ELR (cell line): ENCODE measurements around the gene MICAL2.

Experiments
- DNase-seq: peaks from one replicate; pipeline ENCODE4 v3.0.0-alpha.2; 2015; ENCODE audit warnings: low read depth

Gene MICAL2

DNA sequence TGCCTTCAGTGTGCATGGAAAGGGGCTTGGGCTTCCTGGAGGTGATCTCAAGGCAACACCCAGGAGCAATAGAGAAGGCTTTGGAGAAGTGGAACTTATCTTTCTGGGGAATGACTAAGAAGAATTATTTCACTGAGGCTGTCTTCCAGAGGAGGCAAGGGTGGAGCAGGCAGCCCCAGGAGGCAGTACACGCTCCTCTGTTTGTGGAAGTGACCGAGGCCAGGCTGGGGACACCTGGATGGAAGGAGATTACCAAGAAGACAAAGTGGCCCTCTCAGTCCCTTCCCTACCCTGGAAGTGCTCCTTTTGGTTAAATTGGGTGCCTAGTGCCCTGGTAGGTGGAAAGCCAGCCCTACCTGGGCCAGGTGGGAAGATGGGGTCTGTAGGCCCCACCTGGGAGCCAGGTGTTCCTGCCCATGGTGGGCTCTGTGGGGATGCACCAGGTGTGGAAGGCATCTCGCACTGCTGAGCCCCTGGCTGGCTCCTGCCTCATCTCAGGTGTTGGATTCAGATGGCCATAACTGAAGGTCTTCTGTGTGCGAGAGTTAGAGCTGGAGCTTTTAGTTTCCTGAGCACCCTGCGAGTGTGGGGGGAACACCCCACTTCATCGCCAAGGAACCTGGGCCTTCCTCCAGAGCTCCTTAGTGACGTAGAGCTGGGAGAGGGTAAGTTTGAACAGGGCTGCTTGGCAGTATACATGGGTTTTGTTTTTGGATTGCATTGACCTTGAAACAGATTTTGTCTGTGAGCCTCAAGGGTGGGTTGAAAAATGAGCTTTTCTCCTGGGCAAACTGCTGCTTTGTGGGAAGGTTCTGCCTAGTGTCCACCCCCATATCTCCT lies 46.1 kb downstream of the MICAL2 start:
- no peak for DNase-seq

DNA sequence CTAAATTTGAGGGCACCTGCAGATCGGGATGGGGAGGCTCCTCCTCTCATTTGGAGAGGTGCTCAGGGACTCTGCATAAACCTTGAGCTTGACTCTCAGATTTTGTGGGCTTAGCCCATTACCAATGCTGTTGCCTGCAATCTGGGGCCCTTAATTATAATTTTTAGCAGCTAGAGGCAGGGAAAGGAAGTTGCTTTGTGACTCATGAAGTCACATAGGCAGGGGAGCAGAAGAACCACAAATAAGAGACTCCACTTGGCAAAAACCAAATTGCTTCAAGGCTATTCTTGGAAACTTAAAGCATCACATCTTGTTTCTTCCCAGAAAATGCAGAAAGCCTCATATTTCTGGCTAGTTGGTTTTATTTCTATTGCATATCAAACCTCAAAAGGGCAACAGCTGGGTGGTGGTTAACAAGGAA lies 46.9 kb downstream of the MICAL2 start:
- DNase-seq = peak; percentile 51

DNA sequence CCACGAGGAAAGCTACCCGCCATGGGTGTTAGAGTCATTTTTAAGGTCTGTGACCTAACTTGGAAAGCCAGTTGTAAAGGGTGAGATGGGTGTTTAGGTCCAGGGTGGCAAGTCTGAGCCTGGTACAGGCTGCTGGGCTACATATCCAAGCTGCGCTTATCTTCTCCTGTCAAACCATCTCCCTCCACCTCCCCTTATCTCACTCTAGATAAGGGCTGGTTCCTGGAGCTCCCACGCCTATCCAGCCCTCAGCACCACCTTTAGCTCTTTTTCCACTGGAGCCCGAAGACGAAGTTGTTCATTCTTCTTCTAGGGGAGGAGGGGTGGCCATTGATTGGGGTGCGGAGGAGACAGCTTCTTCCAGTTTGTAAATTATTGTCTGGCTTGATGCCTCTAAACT lies 48.5 kb downstream of the MICAL2 start:
- DNase-seq = no peak

DNA sequence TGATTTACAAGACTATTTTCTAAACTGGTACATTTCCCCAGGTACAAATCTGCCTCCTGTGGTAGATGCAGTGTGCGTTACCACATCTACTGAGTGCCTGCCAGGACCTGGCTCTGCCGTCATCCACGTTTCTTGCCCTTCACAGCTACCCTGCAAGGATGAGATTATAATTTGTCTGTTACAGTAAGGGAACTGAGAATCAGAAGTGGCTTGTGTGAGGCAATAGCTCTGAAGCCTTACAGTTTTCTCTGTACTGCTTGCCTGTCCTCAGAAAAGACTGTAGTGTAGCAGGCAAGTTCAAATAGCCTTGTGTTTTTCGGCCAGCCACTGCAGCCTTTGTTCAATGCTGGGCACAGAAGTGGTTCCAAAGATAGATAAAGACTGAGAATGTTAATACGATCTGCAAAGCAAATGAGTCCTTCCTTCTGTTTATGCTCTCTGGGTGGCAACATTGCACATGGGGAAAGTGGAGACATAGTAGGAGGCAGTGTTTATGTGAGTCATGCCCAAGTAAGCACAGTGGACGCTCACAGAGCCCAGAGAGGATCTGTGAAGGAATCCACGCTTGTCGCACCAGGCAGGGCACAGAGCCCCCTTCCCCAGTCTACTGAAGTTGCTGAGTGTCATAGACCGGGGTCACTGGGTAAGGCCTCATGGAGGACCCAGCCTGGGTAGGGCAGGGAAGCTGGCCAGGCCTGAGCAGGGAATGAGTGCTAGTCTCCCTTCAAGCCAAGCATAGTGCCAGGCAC lies 49.1 kb downstream of the MICAL2 start:
- DNase-seq = peak; percentile 92

DNA sequence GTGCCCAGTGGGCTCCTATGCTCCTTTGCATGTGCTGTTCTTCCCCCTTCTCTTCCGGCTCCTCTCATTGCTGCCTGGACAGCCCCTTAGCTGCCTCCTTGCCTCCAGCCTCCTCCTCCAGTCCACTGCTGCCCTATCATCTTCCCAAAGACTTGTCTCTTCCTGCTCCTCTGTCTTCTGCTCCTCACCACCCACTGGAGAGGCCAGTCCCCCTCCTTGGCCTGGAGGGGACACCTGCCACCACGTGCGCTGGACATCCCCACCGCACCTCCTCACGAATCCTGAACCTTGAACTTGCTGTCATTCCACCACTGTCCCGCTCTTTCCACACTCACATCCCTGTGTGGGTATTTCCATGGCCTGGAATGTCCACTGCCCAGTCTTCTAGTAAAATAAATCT lies 49.8 kb downstream of the MICAL2 start:
- DNase-seq = no peak

DNA sequence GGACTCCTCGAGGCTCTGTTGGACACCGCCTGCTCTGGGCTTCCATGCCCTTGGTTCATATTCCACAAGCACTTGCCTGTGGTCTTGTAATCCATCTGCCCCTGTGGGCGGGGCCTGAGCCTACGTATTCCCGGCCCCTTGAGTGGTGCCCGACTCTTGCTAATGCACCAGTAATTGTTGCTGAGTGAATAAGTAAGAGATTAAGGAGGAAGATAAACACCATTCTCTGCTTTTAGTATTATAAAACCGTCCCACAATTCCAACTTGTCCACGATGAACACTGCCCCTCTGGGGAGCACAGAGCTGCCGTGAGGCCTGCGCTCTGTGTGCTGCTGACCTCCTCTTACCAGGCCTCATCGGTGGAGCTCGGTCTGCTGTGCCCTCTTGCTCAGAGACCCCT lies 50.3 kb downstream of the MICAL2 start:
- no peak for DNase-seq

DNA sequence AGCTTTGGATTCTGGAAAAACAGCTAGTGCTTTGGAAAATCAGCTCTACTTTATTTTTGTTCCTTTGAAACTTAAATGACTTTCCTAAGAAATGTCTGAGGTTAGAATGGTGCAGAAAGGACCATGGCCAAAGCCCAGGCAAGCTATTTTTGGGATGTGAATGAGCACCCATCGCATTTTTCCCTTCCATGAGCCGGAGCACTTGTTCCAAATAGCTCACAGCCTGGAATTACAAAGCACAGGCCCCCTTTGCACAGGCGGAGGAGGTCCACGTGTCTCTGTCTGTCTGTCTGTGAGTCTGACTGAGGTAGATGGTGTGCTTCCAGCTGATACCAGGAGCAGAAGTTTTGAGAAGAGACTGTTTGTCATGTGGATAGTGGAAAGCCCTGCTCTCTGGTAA lies 50.7 kb downstream of the MICAL2 start:
- DNase-seq = no peak

DNA sequence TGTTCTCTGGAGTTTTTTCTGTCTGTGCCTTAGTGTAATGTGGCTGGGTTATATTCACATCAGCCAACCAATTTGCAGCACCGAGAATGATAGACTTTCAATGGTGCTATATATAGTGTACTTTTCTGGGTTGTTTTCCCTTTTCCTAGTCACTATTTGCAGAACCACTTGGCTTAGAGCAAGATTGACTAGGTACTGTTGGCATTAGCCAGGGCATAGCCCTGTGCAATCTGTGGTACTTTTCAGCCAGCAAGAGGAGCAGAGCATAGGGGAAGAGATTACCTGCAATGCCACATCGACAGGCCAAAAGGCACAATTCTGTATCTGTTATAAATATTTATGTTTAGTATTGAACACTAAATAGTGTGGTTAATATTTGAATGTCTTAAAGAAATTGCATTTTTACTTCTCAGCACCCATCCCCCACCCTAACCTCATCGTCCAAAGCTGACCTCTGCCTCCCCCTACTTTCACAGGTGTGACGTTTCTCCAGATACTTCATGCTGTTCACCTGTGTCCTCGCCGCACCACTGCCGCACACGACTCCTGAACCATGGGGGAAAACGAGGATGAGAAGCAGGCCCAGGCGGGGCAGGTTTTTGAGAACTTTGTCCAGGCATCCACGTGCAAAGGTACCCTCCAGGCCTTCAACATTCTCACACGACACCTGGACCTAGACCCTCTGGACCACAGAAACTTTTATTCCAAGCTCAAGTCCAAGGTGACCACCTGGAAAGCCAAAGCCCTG lies 51.4 kb downstream of the MICAL2 start:
- DNase-seq = no peak

DNA sequence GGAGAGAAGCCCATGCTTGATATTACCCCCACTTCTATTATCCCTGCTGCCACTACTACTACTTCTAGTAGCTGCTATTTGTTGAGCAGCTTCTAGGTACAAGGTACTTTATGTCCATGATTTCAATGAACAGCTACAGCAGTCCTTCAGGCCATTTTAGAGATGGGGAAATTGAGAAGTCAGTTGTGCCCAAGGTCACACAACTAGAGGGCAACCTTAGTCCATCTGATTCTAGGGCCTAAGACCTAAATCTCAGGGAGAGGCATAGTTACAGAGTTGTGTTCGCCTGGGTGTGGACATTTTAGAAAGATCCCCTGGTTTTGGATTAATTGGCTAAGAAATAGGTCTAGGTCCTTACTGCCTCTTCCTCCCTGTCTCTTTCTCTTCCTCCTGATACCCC lies 52.3 kb downstream of the MICAL2 start:
- no peak for DNase-seq

DNA sequence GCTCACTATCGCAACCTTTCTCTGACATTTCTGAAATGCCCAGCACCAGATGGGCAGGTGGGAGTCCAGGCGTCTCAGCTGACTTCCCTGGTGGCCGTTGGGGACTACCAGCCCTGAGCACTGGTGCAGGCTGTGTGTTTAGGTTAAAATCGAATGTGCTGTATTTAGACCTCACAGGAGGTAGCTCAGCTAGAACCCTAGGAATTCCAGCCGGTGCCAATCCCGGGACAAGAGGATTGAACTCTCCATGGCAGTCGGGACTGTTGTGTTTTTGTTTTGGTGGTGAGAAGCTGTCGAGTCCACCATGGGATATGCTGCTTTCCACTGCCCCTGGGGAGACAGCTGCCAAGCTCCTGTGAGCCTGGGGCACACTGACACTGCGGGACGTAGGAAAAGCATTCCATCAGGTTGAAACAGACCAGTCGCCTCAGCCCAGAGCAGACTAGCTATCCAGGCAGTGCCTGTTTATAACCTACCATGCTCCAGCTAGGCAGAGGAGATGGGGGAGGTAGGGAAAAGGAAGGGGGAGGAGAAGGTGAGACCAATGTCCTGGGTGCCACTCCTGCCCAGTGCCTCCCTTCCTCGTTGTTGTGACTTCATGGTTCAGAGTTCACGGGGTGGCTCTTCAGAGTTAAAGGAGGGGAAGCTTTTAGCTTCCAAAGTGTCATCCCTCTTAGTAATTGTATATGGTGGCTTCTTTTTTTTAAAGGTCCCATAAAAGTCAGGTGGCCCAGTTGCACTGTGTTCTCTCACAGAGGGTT lies 53.0 kb downstream of the MICAL2 start:
- peak; percentile 85 for DNase-seq

DNA sequence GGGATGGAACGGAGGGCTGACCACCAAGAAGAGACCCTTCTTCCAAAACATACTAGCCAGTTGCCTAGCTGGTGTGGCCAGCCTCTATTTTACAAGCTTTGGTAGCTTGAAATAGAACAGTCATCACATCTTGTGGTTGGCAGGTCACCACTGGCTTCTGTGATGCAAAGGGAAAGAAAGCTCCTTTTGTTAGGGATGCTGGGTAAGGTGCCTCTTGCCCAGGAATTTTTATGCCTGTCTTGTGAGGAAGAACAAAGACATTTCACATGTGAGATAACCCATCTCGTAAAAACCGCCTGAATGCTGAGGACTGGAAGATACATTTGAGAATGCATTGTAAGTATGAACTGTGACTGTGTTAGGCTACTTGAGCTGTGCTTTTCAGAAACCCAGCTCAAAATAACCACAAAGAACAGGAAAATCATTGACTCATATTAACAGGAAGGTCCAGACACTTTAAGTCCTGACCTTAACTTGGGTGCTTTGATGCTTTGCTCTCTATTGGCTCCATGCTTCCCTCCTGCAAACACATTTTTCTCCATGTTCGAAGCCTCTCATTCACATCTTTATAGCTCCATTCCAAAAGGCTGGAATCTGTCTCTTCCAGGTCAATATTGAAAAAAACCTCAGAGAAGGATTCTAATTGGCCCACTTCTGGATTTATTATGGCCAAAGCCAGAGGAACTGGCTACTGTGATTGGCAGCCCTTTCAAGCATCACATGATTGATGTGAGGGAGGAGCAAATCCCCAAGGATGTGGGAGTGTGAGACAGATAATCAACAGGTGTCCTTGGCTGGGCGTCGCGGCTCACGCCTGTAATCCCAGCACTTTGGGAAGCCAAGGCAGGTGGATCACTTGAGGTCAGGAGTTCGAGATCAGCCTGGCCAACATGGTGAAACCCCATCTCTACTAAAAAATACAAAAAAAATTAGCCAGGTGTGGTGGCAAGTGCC lies 53.9 kb downstream of the MICAL2 start:
- peak; percentile 95 for DNase-seq

DNA sequence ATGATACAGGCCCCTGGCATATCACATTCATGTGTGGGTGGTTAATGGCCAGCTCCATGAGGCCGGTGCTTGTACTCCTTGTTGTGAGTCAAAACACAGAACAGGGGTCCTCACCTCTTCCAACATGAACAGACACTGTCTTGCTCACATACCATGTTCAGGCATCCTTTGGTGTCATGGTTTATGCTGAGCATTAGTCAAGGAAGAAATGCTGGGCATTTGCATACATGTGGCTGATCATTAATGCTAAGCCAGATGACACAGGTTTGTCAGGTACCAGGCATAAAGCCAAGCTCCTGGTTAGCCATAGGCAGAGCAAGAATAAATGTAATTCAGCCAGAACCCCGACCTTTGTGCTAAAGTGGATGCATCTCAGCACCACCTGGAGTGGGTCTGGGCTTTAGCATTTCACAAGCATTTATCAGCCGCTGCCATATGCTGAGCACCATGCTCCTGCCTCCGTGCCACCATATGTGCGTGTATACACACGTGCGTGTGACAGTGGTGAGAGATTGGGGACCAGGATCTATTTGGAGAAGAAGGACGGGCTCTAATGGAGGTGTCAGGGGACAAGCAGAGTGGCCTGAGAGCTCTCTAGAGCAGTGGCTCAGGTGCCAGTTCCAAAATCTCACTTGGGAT lies 55.0 kb downstream of the MICAL2 start:
- no peak for DNase-seq

DNA sequence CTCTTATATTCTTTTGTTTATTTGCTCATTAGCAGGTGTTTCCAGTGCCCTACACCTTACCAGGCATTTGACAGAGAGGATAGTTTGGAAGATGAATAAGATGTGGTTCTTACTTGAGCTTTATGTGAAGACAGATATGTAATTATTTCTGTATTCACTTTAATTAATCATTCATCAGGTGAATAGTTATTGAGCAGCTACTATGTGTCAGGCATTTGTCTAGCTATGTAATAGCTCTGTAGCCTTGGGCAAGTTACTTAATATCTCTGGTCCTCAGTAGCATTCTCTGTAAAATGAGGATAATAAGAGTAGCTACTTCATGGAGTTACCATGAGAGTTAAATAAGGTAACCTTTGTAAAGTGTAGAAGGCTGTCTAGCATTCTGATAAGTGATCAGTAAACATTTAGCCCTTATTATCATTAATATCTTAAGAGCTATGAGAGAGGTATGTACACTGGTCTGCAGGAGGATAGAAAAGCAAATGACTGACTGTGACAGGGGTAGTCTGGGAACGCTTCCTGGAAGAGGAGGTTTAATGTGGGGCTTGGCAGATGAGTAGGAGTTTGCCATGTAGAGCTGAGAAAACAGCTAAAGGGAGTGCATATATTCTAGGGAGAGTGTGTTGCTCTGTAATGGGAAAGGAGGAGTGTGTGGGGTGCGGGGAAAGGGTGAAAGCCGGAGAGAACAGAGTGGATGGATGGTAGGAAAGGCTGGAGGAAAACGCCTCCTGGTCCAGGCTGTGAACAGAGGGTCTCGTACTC lies 56.1 kb downstream of the MICAL2 start:
- DNase-seq = no peak

DNA sequence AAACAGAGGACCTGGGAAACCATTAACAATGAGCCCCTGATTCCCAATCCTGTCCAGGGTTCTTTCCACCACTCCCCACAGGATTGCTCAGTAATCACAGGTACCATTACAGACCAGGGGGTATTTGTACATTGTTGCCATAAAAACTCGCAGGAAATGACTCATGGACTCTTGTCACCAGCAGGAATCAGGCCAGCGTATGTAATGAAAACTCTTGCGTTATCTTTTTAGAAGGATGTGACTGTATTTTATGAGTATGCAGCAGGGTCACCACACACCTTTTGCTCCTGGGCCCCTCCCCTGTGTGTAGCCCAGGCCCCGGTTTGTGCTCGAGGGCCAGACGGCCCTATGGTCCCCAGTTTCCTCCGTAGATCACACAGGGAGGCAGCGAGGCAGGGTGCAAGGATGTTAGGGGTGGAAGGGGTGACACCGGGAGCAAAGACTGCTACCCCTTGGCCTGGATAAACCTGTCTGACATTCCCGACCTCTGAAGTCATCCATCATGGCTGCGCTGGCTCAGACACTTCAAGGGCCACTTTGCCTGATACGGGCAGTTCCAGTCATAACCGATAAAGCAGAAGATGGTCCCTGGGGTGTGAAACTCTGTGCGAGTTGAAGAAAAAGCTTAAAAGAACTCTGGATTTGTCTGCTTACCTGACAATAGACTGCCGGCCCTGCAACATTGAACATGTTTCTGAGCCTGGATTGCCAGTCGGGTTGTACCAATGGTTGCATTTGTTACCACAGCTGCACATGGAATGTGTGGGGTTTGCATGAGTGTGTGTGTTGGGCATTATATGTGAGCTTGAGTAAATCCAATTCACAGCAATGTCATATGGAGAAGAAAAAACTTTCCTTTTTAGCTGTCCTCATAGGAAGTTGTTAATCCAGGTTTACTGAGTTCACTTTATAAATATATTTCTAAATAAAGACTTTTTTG lies 56.9 kb downstream of the MICAL2 start:
- peak; percentile 98 for DNase-seq

DNA sequence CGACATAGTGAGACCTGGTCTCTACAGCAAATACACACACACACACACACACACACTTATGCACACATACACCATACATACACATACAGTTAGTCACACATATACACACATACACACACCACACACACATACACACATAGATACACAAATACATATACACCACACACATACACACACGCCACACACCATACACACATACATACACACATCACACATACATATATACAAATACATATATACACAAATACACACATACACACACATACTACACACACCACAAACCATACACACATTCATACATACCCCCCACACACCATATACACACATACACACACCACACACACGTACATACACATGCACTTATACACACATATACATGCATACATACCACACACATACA lies 57.7 kb downstream of the MICAL2 start:
- DNase-seq = no peak

DNA sequence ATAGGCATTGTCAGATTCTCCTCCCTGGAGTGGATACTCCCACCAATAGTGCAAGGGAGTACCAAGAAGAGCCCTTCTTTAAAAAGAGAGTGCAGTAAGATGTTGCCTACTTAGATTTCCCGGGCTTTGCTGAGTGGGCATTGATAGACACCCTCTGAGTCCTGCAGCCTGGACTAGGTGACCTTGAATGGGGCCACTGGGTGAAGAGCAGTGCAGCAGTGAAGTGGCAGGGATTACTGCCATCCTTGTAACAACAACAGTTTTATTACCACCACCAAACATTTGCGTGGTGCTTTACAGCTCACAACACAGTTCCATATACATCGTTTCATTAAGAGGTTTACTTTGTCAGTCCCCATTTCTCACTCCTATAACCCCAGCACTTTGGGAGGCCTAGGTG lies 59.4 kb downstream of the MICAL2 start:
- DNase-seq = no peak

DNA sequence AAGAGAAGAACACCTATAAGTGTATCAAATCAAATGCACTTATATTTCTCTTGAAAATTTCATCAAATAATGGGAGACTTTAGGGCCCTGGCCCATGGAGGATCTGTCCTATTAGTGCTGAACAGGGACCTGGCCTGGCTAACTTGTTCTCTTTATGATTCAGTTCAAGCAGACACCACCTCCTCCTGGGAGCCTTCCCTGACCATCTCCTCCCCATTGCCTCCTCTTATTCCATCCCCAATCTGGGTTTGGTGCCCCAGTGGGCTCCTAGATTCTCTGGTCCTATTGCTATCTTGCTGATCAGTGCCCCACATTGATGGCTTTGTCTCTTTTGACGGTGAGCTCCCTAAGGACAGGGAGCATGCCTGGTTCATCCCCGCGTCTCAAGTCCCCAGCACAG lies 60.1 kb downstream of the MICAL2 start:
- no peak for DNase-seq

DNA sequence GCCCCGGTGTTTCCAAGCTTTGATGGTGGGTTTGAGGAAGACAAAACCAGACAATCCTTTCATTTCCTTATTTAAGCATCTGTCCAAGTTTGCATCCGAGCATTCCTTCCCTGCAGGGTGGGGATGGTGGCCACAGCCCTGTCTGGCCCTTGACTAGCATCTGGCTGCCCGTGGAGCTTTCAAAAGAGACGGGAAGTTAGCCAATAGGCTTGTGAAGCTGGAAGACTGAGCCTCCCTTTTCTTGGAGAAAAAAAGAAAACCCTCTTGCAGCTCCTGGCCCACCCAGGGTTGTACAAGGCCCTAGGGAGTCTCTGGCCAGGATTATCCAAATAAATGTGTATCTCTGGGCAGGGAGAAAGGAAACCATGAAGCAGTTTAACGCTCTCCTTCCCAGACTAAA lies 60.6 kb downstream of the MICAL2 start:
- DNase-seq = no peak
